Measurements from ENCODE around the gene IFNA6. TPM values are rescaled to one million over a fixed set of nuclear protein-coding genes. Genes with fewer than 3 reads are reported as not detected.
"Not testable (repeated sequence)": the region's sequence is repeated elsewhere in the genome, so short reads cannot be mapped to it uniquely, and the experiment has no call there.

The IFNA6 gene
- total and polyA plus RNA-seq, 11 donors = not detected

- no peak for ATAC-seq
- 60 to 74% (median 61%) methylated on average over 4 of the region's 4 CpGs for WGBS, 4 donors
Measured at GRCh38 chr9:21383627-21384026, 32.9 kb upstream of the IFNA6 start.

GRCh38 chr9:21381448-21382339, 31.0 kb upstream of the IFNA6 start:
- no peak overlapping the region for H3K4me3 ChIP-seq
- H3K27me3 ChIP-seq = peaks cover 0 to 80% (median 16%) of the 10 kb centered on the region in 9 donors
- no peaks in the 10 kb centered on the region for H3K9me3 ChIP-seq
- ATAC-seq (no peak), DNase-seq (no peak)
- H3K27ac ChIP-seq = no peak overlapping the region
- no peak for TF ChIP-seq POLR2A (IDR thresholded peaks at IDR 0.05)
- TF ChIP-seq, protein P1, sequence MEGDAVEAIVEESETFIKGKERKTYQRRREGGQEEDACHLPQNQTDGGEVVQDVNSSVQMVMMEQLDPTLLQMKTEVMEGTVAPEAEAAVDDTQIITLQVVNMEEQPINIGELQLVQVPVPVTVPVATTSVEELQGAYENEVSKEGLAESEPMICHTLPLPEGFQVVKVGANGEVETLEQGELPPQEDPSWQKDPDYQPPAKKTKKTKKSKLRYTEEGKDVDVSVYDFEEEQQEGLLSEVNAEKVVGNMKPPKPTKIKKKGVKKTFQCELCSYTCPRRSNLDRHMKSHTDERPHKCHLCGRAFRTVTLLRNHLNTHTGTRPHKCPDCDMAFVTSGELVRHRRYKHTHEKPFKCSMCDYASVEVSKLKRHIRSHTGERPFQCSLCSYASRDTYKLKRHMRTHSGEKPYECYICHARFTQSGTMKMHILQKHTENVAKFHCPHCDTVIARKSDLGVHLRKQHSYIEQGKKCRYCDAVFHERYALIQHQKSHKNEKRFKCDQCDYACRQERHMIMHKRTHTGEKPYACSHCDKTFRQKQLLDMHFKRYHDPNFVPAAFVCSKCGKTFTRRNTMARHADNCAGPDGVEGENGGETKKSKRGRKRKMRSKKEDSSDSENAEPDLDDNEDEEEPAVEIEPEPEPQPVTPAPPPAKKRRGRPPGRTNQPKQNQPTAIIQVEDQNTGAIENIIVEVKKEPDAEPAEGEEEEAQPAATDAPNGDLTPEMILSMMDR (IDR thresholded peaks at IDR 0.05) = no peak
- intact Hi-C loops (cut with DNase I) = loop anchor here in 1 of 10 donors (10.0 kb wide), 1 partner anchor 57 kb away; no protein-coding TSS in a partner anchor
- H3K36me3 ChIP-seq = no peaks in the 10 kb centered on the region
- peaks cover 0 to 30% (median 0%) of the 10 kb centered on the region in 12 donors for H3K4me1 ChIP-seq
- 35 to 40% (median 37%) methylated on average over 5 of the region's 5 CpGs for WGBS, 4 donors

More at GRCh38 chr9:21383627-21384026, 32.9 kb upstream of the IFNA6 start:
- peaks cover 0 to 82% (median 14%) of the 10 kb centered on the region in 9 donors for H3K27me3 ChIP-seq
- no peaks in the 10 kb centered on the region for H3K9me3 ChIP-seq
- peaks cover 0 to 29% (median 0%) of the 10 kb centered on the region in 12 donors for H3K4me1 ChIP-seq
- no peak for DNase-seq
- no peaks in the 10 kb centered on the region for H3K36me3 ChIP-seq
- H3K4me3 ChIP-seq = no peak overlapping the region
- TF ChIP-seq POLR2A (IDR thresholded peaks at IDR 0.05) = no peak
- TF ChIP-seq, protein P1 (IDR thresholded peaks at IDR 0.05) = no peak
- no peak overlapping the region for H3K27ac ChIP-seq
- intact Hi-C loops (cut with DNase I) = loop anchor here in 1 of 10 donors (10.0 kb wide), 1 partner anchor 59 kb away; no protein-coding TSS in a partner anchor

DNA sequence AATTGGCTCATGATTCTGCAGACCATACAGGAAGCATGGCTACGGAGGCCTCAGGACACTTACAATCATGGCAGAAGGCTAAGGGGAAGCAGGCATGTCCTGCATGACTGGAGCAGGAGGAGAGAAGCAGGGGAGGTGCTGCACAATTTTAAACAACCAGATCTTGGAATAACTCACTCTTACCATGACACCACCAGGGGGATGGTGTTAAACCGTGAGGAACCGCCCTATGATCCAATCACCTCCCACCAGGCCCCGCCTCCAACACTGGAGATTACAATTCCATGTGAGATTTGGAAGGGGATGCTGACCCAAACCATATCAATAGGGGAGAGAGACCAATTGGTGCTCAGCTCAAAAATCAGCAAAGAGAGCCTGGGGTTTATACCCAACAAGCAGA, 20.8 kb upstream of the IFNA6 start:
- H3K27ac ChIP-seq; intact Hi-C loops (cut with DNase I); H3K36me3 ChIP-seq; H3K4me1 ChIP-seq; DNase-seq; H3K4me3 ChIP-seq; ATAC-seq; H3K9me3 ChIP-seq: not testable (repeated sequence)
- WGBS, 4 donors = 53 to 69% (median 56%) methylated on average over 4 of the region's 4 CpGs
- peaks cover 0 to 20% (median 5%) of the 10 kb centered on the region in 9 donors for H3K27me3 ChIP-seq

DNA sequence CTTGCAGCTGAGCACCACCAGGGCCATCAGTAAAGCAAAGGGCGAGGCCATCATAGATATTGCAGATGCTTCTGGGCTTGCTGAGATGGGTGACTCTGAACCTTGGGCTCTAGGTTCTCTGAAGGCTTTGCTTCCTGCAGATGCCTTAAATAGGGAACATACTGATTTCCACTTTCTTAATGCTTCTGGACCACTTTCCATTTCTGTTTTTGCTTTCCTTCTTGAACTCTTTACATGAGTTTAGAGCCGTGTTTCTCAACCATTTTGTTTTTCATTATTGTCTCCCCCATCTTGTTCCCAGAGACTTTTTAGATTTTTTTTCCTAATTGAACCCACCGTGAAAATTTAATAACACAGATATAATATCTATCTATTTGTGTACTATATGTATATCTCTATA, 17.3 kb upstream of the IFNA6 start, which contains the start of gene IFNA13:
Gene IFNA13 (minus strand): TSS at position 101 of the 400 bp plus-strand sequence. CDS start 47 bp downstream, at position 54.
- 85 to 96% (median 90%) methylated on average over 2 to 3 of the region's 3 CpGs for whole genome bisulfite sequencing, 4 donors
- no peak for TF ChIP-seq POLR2A (IDR thresholded peaks at IDR 0.05)
- TF ChIP-seq, protein P1 (IDR thresholded peaks at IDR 0.05) = no peak

DNA sequence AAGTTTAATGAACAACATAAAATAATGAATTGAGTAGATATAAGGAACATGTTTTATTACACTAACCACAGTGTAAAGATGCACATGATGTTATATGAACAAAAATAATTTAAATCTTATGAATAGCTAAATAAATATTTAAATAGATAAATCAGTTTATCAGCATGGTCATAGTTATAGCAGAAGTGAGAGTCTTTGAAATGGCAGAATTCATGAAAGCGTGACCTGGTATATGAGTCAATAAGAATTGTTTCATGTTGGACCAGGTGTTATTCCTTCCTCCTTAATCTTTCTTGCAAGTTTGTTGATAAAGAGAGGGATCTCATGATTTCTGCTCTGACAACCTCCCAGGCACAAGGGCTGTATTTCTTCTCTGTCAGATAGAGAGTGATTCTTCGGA, 16.5 kb upstream of the IFNA6 start:
- not testable (repeated sequence) for DNase-seq, H3K4me3 ChIP-seq, H3K27ac ChIP-seq, ATAC-seq, H3K4me1 ChIP-seq, H3K9me3 ChIP-seq, H3K36me3 ChIP-seq
- intact Hi-C loops (cut with DNase I) = loop anchor here in 1 of 10 donors (10.0 kb wide), 1 partner anchor 58 kb away; no protein-coding TSS in a partner anchor
- peaks cover 0 to 36% (median 8%) of the 10 kb centered on the region in 9 donors for H3K27me3 ChIP-seq
- 94 to 100% (median 96%) methylated on average over 1 of the region's 2 CpGs for WGBS, 4 donors

More for the DNA sequence above, 17.3 kb upstream of the IFNA6 start, which contains the start of gene IFNA13:
- Histone ChIP-seq H3K4me3 (no peak within 1 kb of the TSS), H3K4me1 (no peaks in the 10 kb centered on the region), H3K27ac (no peak within 1 kb of the TSS), H3K27me3 (peaks cover 0 to 36% (median 8%) of the 10 kb centered on the region in 9 donors), H3K9me3 (no peaks in the 10 kb centered on the region), H3K36me3 (no peaks in the 10 kb centered on the region)
- intact Hi-C loops (cut with DNase I) = loop anchor here in 1 of 10 donors (10.0 kb wide), 1 partner anchor 57 kb away; no protein-coding TSS in a partner anchor
- ATAC-seq (no peak), DNase-seq (no peak)

Measured in heart left ventricle (tissue), 16 donors.